ENCODE results near the gene CCDC169.

CCDC169 gene

GRCh38 chr13:36242761-36243160 lies 54.9 kb downstream of the CCDC169 start:
- DNase-seq = no peak

- no peak for DNase-seq
These were observed 66.4 kb downstream of the CCDC169 start for GRCh38 chr13:36231236-36231635.

GRCh38 chr13:36224730-36225129 lies 72.9 kb downstream of the CCDC169 start:
- no peak for DNase-seq

- no peak for DNase-seq
These were observed 77.7 kb downstream of the CCDC169 start for GRCh38 chr13:36219883-36220282.

- DNase-seq = no peak
These were observed 80.2 kb downstream of the CCDC169 start for GRCh38 chr13:36217456-36217855.

GRCh38 chr13:36214163-36214921 lies 83.3 kb downstream of the CCDC169 start, which contains the start of gene SOHLH2:
TSS of gene SOHLH2 (minus strand) at chr13:36214556. CDS start at chr13:36214526, 30 bp downstream.
- DNase-seq = no peak

GRCh38 chr13:36212789-36213188 lies 84.8 kb downstream of the CCDC169 start:
- DNase-seq = no peak

- no peak for DNase-seq
These were observed 86.0 kb downstream of the CCDC169 start for GRCh38 chr13:36211567-36211966.

GRCh38 chr13:36210738-36211137 lies 86.9 kb downstream of the CCDC169 start:
- no peak for DNase-seq

GRCh38 chr13:36207672-36208071 lies 89.9 kb downstream of the CCDC169 start:
- no peak for DNase-seq

- no peak for DNase-seq
These were observed 104.3 kb downstream of the CCDC169 start for GRCh38 chr13:36193151-36193855.

GRCh38 chr13:36192166-36192565 lies 105.4 kb downstream of the CCDC169 start:
- no peak for DNase-seq

- DNase-seq = no peak
These were observed 106.8 kb downstream of the CCDC169 start for GRCh38 chr13:36190771-36191170.

- DNase-seq = no peak
These were observed 109.2 kb downstream of the CCDC169 start for GRCh38 chr13:36188441-36188840.

- no peak for DNase-seq
These were observed 113.7 kb downstream of the CCDC169 start for GRCh38 chr13:36183901-36184300.
